ENCODE measurements around the gene IL4R. TPM values are rescaled to one million over a fixed set of nuclear protein-coding genes. Genes with fewer than 3 reads are reported as not detected.
A peak's percentile ranks its signal among the peaks of the same experiment; 100 is the strongest.

Gene IL4R
- polyA plus RNA-seq, 2 donors, result 51.1 to 60.0 TPM

- no peak overlapping the region for H3K27ac ChIP-seq (ENCODE audit: low read depth in 2 of 2, low read length in 1 of 2)
- H3K9me3 ChIP-seq (ENCODE audit: control insufficient read depth in 2 of 2, insufficient read depth in 1 of 2, low read depth in 1 of 2, low read length in 1 of 2), result no peaks in the 10 kb centered on the region
- H3K4me1 ChIP-seq (ENCODE audit: control insufficient read depth in 2 of 2, insufficient read depth in 2 of 2, low read length in 1 of 2), result peaks cover 0 to 2% of the 10 kb centered on the region in 2 donors
- no peaks in the 10 kb centered on the region for H3K36me3 ChIP-seq (ENCODE audit: control insufficient read depth in 2 of 2, insufficient read depth in 2 of 2, low read length in 1 of 2)
- no peak overlapping the region for H3K4me3 ChIP-seq (ENCODE audit: low read depth in 1 of 2, low read length in 2 of 2)
- no peaks in the 10 kb centered on the region for H3K27me3 ChIP-seq (ENCODE audit: control insufficient read depth in 1 of 2, insufficient read depth in 2 of 2, low read length in 2 of 2)
- 78 to 86% methylated on average over 3 of the region's 3 CpGs for WGBS, 2 donors
Measured at GRCh38 chr16:27369806-27370205, 56.0 kb downstream of the IL4R start.

DNA sequence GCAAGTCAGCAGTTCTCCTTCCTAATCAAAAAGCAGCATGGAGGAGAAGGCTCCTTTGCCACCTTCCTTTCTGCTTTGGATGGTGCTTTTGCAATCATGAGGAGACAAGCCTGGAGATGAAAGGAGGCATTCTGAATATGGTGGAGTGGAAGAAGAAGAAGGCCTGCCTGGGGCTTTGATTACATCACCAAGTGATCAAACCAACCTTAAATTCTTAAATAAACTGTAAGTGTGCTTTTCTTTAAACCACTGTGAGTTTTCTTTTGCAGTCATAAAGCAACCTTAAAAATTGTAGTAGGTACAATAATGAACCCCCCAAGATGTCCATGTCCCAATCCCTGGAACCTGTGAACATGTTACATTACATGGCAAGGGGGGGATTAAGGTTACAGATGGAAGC lies 56.5 kb downstream of the IL4R start:
- Histone ChIP-seq H3K27me3 (ENCODE audit: control insufficient read depth in 1 of 2, insufficient read depth in 2 of 2, low read length in 2 of 2) (no peaks in the 10 kb centered on the region), H3K4me3 (ENCODE audit: low read depth in 1 of 2, low read length in 2 of 2) (no peak overlapping the region), H3K27ac (ENCODE audit: low read depth in 2 of 2, low read length in 1 of 2) (no peak overlapping the region), H3K9me3 (ENCODE audit: control insufficient read depth in 2 of 2, insufficient read depth in 1 of 2, low read depth in 1 of 2, low read length in 1 of 2) (no peaks in the 10 kb centered on the region), H3K36me3 (ENCODE audit: control insufficient read depth in 2 of 2, insufficient read depth in 2 of 2, low read length in 1 of 2) (no peaks in the 10 kb centered on the region), H3K4me1 (ENCODE audit: control insufficient read depth in 2 of 2, insufficient read depth in 2 of 2, low read length in 1 of 2) (peaks cover 0 to 2% of the 10 kb centered on the region in 2 donors)

GRCh38 chr16:27373312-27373711 lies 59.5 kb downstream of the IL4R start:
- Histone ChIP-seq H3K27ac (ENCODE audit: low read depth in 2 of 2, low read length in 1 of 2) (no peak overlapping the region), H3K4me3 (ENCODE audit: low read depth in 1 of 2, low read length in 2 of 2) (no peak overlapping the region), H3K36me3 (ENCODE audit: control insufficient read depth in 2 of 2, insufficient read depth in 2 of 2, low read length in 1 of 2) (no peaks in the 10 kb centered on the region), H3K9me3 (ENCODE audit: control insufficient read depth in 2 of 2, insufficient read depth in 1 of 2, low read depth in 1 of 2, low read length in 1 of 2) (no peaks in the 10 kb centered on the region), H3K27me3 (ENCODE audit: control insufficient read depth in 1 of 2, insufficient read depth in 2 of 2, low read length in 2 of 2) (no peaks in the 10 kb centered on the region), H3K4me1 (ENCODE audit: control insufficient read depth in 2 of 2, insufficient read depth in 2 of 2, low read length in 1 of 2) (no peaks in the 10 kb centered on the region)
- WGBS, 2 donors, result 81 to 90% methylated on average over 3 of the region's 3 CpGs

DNA sequence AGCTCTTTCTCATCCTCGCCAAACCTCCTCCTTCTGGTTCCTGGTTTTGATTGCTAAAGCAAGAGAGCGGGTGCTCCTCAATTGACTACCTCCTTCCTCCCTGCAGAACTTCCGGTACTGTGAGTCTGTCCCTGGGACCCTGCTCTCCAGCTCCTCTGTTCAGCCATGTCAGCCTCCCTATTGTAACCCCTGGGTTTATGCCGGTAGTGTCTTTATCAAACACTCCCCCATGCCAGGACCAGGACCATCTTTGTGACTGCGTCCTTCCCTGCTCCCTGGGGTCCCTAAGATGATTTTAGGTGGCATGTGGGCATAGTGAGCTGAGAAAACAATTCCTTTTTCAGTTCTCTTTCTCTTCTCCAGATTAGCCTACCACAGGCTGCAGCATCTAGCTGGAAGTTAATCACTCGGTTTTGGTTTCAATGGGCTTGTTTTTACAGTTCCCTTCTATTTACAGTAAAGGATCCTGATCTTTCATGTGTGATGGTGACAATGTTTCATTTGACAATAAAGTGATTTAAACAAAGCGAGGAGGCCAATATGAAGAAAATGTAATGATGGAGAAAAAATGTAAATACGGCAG lies 60.5 kb downstream of the IL4R start:
- WGBS, 2 donors, result 74 to 75% methylated on average over 8 of the region's 8 CpGs

GRCh38 chr16:27374804-27375425 lies 61.1 kb downstream of the IL4R start:
- H3K9me3 ChIP-seq (ENCODE audit: control insufficient read depth in 2 of 2, insufficient read depth in 1 of 2, low read depth in 1 of 2, low read length in 1 of 2), result no peaks in the 10 kb centered on the region
- no peak overlapping the region for H3K4me3 ChIP-seq (ENCODE audit: low read depth in 1 of 2, low read length in 2 of 2)
- no peaks in the 10 kb centered on the region for H3K27me3 ChIP-seq (ENCODE audit: control insufficient read depth in 1 of 2, insufficient read depth in 2 of 2, low read length in 2 of 2)
- WGBS, 2 donors, result 24 to 30% methylated on average over 9 of the region's 9 CpGs
- no peaks in the 10 kb centered on the region for H3K4me1 ChIP-seq (ENCODE audit: control insufficient read depth in 2 of 2, insufficient read depth in 2 of 2, low read length in 1 of 2)
- peak overlapping the region in 1 of 2 donors; percentile 17 for H3K27ac ChIP-seq (ENCODE audit: low read depth in 2 of 2, low read length in 1 of 2)
- no peaks in the 10 kb centered on the region for H3K36me3 ChIP-seq (ENCODE audit: control insufficient read depth in 2 of 2, insufficient read depth in 2 of 2, low read length in 1 of 2)

More for the DNA sequence above, 60.5 kb downstream of the IL4R start:
- H3K4me1 ChIP-seq (ENCODE audit: control insufficient read depth in 2 of 2, insufficient read depth in 2 of 2, low read length in 1 of 2), result no peaks in the 10 kb centered on the region
- no peaks in the 10 kb centered on the region for H3K27me3 ChIP-seq (ENCODE audit: control insufficient read depth in 1 of 2, insufficient read depth in 2 of 2, low read length in 2 of 2)
- no peak overlapping the region for H3K4me3 ChIP-seq (ENCODE audit: low read depth in 1 of 2, low read length in 2 of 2)
- no peaks in the 10 kb centered on the region for H3K9me3 ChIP-seq (ENCODE audit: control insufficient read depth in 2 of 2, insufficient read depth in 1 of 2, low read depth in 1 of 2, low read length in 1 of 2)
- peak overlapping the region in 1 of 2 donors; percentile 17 for H3K27ac ChIP-seq (ENCODE audit: low read depth in 2 of 2, low read length in 1 of 2)
- no peaks in the 10 kb centered on the region for H3K36me3 ChIP-seq (ENCODE audit: control insufficient read depth in 2 of 2, insufficient read depth in 2 of 2, low read length in 1 of 2)

DNA sequence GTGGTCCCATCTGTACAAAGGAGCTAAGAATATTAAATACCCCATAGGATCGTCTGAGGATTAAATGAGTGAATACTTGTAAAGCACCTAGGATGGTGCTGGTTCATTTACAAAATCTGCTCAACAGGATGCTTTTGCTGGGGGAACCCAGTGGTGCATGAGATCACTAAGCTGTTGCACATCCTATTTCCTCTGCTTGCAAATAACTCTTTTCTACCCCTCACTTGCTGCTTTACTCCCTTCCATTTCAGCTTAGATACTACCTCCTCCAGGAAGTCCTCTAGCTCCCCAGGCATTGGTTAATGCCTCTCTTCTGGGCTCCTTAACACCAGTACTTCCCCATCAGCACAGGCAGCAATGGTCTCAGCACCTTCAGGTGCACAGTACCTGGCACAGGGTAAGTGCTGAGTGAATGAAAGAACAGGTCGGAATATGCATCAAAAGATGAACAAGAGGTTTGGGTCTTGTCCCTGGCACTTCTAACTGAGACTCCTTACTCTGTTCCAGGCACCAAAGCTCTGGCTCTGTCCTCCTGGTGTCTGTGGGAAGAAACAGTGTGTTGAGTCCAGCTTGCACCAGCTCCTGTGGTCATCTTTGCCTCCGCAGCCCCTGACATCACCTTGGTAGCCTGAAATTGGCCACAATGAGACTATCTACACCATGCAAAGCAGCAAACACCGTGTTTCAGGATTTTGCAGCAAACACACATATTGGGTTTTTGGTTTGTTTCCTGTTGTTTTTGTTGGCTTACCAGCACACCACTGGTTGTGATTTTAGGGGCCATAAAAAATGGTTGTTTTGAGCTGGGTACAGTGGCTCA lies 64.1 kb downstream of the IL4R start:
- no peaks in the 10 kb centered on the region for H3K27me3 ChIP-seq (ENCODE audit: control insufficient read depth in 1 of 2, insufficient read depth in 2 of 2, low read length in 2 of 2)
- no peaks in the 10 kb centered on the region for H3K36me3 ChIP-seq (ENCODE audit: control insufficient read depth in 2 of 2, insufficient read depth in 2 of 2, low read length in 1 of 2)
- no peak overlapping the region for H3K4me3 ChIP-seq (ENCODE audit: low read depth in 1 of 2, low read length in 2 of 2)
- WGBS, 2 donors, result 61 to 71% methylated on average over 4 of the region's 4 CpGs
- no peaks in the 10 kb centered on the region for H3K4me1 ChIP-seq (ENCODE audit: control insufficient read depth in 2 of 2, insufficient read depth in 2 of 2, low read length in 1 of 2)
- no peak overlapping the region for H3K27ac ChIP-seq (ENCODE audit: low read depth in 2 of 2, low read length in 1 of 2)
- H3K9me3 ChIP-seq (ENCODE audit: control insufficient read depth in 2 of 2, insufficient read depth in 1 of 2, low read depth in 1 of 2, low read length in 1 of 2), result no peaks in the 10 kb centered on the region

- Histone ChIP-seq H3K4me3 (ENCODE audit: low read depth in 1 of 2, low read length in 2 of 2) (no peak overlapping the region), H3K9me3 (ENCODE audit: control insufficient read depth in 2 of 2, insufficient read depth in 1 of 2, low read depth in 1 of 2, low read length in 1 of 2) (peaks cover 3 to 5% of the 10 kb centered on the region in 2 donors), H3K36me3 (ENCODE audit: control insufficient read depth in 2 of 2, insufficient read depth in 2 of 2, low read length in 1 of 2) (no peaks in the 10 kb centered on the region), H3K27ac (ENCODE audit: low read depth in 2 of 2, low read length in 1 of 2) (no peak overlapping the region), H3K27me3 (ENCODE audit: control insufficient read depth in 1 of 2, insufficient read depth in 2 of 2, low read length in 2 of 2) (no peaks in the 10 kb centered on the region), H3K4me1 (ENCODE audit: control insufficient read depth in 2 of 2, insufficient read depth in 2 of 2, low read length in 1 of 2) (no peaks in the 10 kb centered on the region)
- whole genome bisulfite sequencing, 2 donors, result 64% methylated on average over 11 of the region's 11 CpGs
Measured at GRCh38 chr16:27378871-27379481, 65.2 kb downstream of the IL4R start.

- H3K4me1 ChIP-seq (ENCODE audit: control insufficient read depth in 2 of 2, insufficient read depth in 2 of 2, low read length in 1 of 2), result no peaks in the 10 kb centered on the region
- no peak overlapping the region for H3K27ac ChIP-seq (ENCODE audit: low read depth in 2 of 2, low read length in 1 of 2)
- no peak overlapping the region for H3K4me3 ChIP-seq (ENCODE audit: low read depth in 1 of 2, low read length in 2 of 2)
- H3K9me3 ChIP-seq (ENCODE audit: control insufficient read depth in 2 of 2, insufficient read depth in 1 of 2, low read depth in 1 of 2, low read length in 1 of 2), result peaks cover 3 to 5% of the 10 kb centered on the region in 2 donors
- H3K27me3 ChIP-seq (ENCODE audit: control insufficient read depth in 1 of 2, insufficient read depth in 2 of 2, low read length in 2 of 2), result no peaks in the 10 kb centered on the region
- 92 to 93% methylated on average over 9 of the region's 9 CpGs for WGBS, 2 donors
- H3K36me3 ChIP-seq (ENCODE audit: control insufficient read depth in 2 of 2, insufficient read depth in 2 of 2, low read length in 1 of 2), result no peaks in the 10 kb centered on the region
Measured at GRCh38 chr16:27379919-27380318, 66.1 kb downstream of the IL4R start.

DNA sequence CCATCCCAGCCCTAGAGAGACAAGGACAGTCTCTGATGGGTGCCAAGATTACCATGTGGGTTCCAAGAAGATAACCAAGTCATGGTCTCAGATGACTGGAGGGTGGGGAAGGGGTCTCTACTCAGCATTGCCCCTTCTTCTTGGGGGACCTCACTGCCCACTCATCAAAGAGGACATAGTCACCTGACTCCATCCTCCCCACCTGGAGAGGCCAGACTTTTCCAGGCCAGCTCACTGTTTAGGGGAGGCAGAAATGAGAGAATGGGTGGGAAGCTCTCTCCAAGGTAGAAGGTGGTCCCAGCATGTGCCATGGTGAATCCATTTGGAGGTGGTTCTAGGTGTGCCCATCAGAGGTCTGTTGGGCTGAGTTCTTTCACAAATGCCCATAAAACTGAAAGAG lies 67.5 kb downstream of the IL4R start:
- Histone ChIP-seq H3K9me3 (ENCODE audit: control insufficient read depth in 2 of 2, insufficient read depth in 1 of 2, low read depth in 1 of 2, low read length in 1 of 2) (peaks cover 3 to 5% of the 10 kb centered on the region in 2 donors), H3K4me1 (ENCODE audit: control insufficient read depth in 2 of 2, insufficient read depth in 2 of 2, low read length in 1 of 2) (no peaks in the 10 kb centered on the region), H3K27ac (ENCODE audit: low read depth in 2 of 2, low read length in 1 of 2) (no peak overlapping the region), H3K36me3 (ENCODE audit: control insufficient read depth in 2 of 2, insufficient read depth in 2 of 2, low read length in 1 of 2) (no peaks in the 10 kb centered on the region), H3K4me3 (ENCODE audit: low read depth in 1 of 2, low read length in 2 of 2) (no peak overlapping the region), H3K27me3 (ENCODE audit: control insufficient read depth in 1 of 2, insufficient read depth in 2 of 2, low read length in 2 of 2) (no peaks in the 10 kb centered on the region)

All from esophagus (tissue), 2 donors.